CD4-positive, alpha-beta memory T cell (primary cell): ENCODE data around the gene HS6ST3. TPM values are rescaled to one million over a fixed set of nuclear protein-coding genes. Genes with fewer than 3 reads are reported as not detected.

Experiments
- CTCF ChIA-PET: fragments of 350-600 bp; sonication (Branson Sonifier 250); formaldehyde crosslinking; loops from one replicate; lab custom pipeline; 2021; ENCODE audit warnings: inconsistent platforms; ENCODE audit not compliant: partially characterized antibody; lab: Charles Lee
- POLR2A ChIA-PET: fragments of 350-600 bp; sonication (Branson Sonifier 250); formaldehyde crosslinking; loops from one replicate; lab custom pipeline; 2021; ENCODE audit not compliant: partially characterized antibody; lab: Charles Lee
- DNase-seq, 5 donors: peaks; one replicate each; pipeline versions ENCODE4 v3.0.0 to v3.0.0-alpha.2; 2020 to 2022; ENCODE audit warnings: mixed read lengths in 1 of 5
- H3K27ac ChIP-seq: one replicate; pipeline ENCODE4 v1.7.0; 2013; ENCODE audit warnings: low read depth, low read length
- H3K27me3 ChIP-seq: 2 replicates; pipeline ENCODE4 v1.7.0; 2013; ENCODE audit warnings: mild to moderate bottlenecking, low read length, moderate library complexity; ENCODE audit not compliant: insufficient read depth
- H3K36me3 ChIP-seq: 2 replicates; pipeline ENCODE4 v1.7.0; 2013; ENCODE audit warnings: mild to moderate bottlenecking, low read length, moderate library complexity; ENCODE audit not compliant: insufficient read depth
- H3K4me1 ChIP-seq: 2 replicates; pipeline ENCODE4 v1.7.0; 2013; ENCODE audit warnings: mild to moderate bottlenecking, low read length, moderate library complexity; ENCODE audit not compliant: insufficient read depth
- H3K4me3 ChIP-seq, 2 donors: one replicate each; pipeline ENCODE4 v1.7.0; 2013; ENCODE audit warnings: low read length in 2 of 2, mild to moderate bottlenecking in 1 of 2
- H3K9me3 ChIP-seq, 2 donors: one replicate each; pipeline ENCODE4 v1.7.0; 2013; ENCODE audit warnings: low read length in 2 of 2, control low read depth in 1 of 2; ENCODE audit not compliant: control insufficient read depth in 1 of 2
- H3K27ac Mint-ChIP-seq, 7 donors: one replicate each; pipeline ENCODE4 v1.8.0; 2020 to 2021; ENCODE audit warnings: mixed read lengths in 7 of 7, mild to moderate bottlenecking in 6 of 7, inconsistent platforms in 3 of 7, moderate library complexity in 3 of 7
- H3K27me3 Mint-ChIP-seq, 2 donors: one replicate each; pipeline ENCODE4 v1.8.0; 2020 to 2021; ENCODE audit warnings: mixed read lengths in 2 of 2
- H3K36me3 Mint-ChIP-seq, 2 donors: one replicate each; pipeline ENCODE4 v1.8.0; 2020 to 2021; ENCODE audit warnings: mixed read lengths in 2 of 2, inconsistent platforms in 1 of 2, mild to moderate bottlenecking in 1 of 2
- H3K4me1 Mint-ChIP-seq, 4 donors: one replicate each; pipeline ENCODE4 v1.8.0; 2020 to 2021; ENCODE audit warnings: mixed read lengths in 4 of 4, mild to moderate bottlenecking in 1 of 4
- H3K4me3 Mint-ChIP-seq, 8 donors: one replicate each; pipeline ENCODE4 v1.8.0; 2020 to 2021; ENCODE audit warnings: mixed read lengths in 8 of 8, mild to moderate bottlenecking in 7 of 8, moderate library complexity in 6 of 8, inconsistent platforms in 3 of 8
- H3K9me3 Mint-ChIP-seq, 8 donors: one replicate each; pipeline ENCODE4 v1.8.0; 2020 to 2021; ENCODE audit warnings: mixed read lengths in 8 of 8, mild to moderate bottlenecking in 5 of 8, inconsistent platforms in 3 of 8, moderate library complexity in 1 of 8
- intact Hi-C: fragments of 100-400 bp; cut with micrococcal nuclease; formaldehyde crosslinking; loops from one replicate; pipeline ENCODE4 v1.15.1; 2023
- polyA plus RNA-seq, 2 donors: library from polyadenylated mRNA; unstranded; fragments of 300-500 nt; fragmentation: Illumina TruSeq; gene quantifications; one replicate each; pipeline ENCODE4 v1.2.3, GENCODE V29; 2021
- total RNA-seq, 2 experiments: library from RNA; stranded (reverse); gene quantifications; one replicate each; pipeline ENCODE4 v1.2.3, GENCODE V29; 2021

The HS6ST3 gene
- total and polyA plus RNA-seq, 4 experiments from 2014 or later: not detected

GRCh38 chr13:96687191-96687590 is 597.3 kb downstream of the HS6ST3 start:
- ChIA-PET POLR2A (no interaction called here), CTCF (no interaction called here)
- Mint-ChIP-seq H3K27me3 (no peaks in the 10 kb centered on the region), H3K4me3 (no peak overlapping the region), H3K36me3 (no peaks in the 10 kb centered on the region), H3K27ac (no peak overlapping the region), H3K4me1 (no peaks in the 10 kb centered on the region), H3K9me3 (peaks cover 0 to 9% (median 0%) of the 10 kb centered on the region in 8 donors)
- H3K4me1 ChIP-seq: no peaks in the 10 kb centered on the region
- H3K36me3 ChIP-seq: no peaks in the 10 kb centered on the region
- no peak overlapping the region for H3K27ac ChIP-seq
- no peak overlapping the region for H3K4me3 ChIP-seq
- no peaks in the 10 kb centered on the region for H3K27me3 ChIP-seq
- no peak for DNase-seq
- intact Hi-C loops: no loop called here
- H3K9me3 ChIP-seq: no peaks in the 10 kb centered on the region

DNA sequence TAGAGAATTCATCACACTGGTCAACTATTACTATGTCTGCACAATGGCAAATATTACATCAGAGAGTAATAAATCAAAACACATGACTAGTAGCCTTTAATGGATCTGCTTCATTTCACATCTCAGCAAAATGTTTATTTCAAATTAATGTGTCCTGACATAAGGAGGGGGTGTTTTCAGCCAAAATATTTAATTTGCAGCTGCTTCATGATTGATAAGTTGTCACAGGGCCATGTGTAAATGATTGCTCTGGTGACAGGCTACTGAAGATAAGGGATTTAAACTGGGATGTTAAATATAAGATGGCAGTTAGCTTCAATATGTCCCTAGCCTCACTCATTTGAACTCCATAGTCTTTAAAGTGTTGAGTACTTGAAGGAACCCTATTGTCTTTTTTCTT is 601.1 kb downstream of the HS6ST3 start:
- Mint-ChIP-seq H3K4me1 (no peaks in the 10 kb centered on the region), H3K27me3 (no peaks in the 10 kb centered on the region), H3K4me3 (no peak overlapping the region), H3K36me3 (no peaks in the 10 kb centered on the region), H3K9me3 (peaks cover 0 to 13% (median 2%) of the 10 kb centered on the region in 8 donors), H3K27ac (no peak overlapping the region)
- Histone ChIP-seq H3K4me1 (no peaks in the 10 kb centered on the region), H3K27me3 (no peaks in the 10 kb centered on the region), H3K27ac (no peak overlapping the region), H3K9me3 (no peaks in the 10 kb centered on the region), H3K4me3 (no peak overlapping the region), H3K36me3 (no peaks in the 10 kb centered on the region)
- DNase-seq: no peak
- CTCF ChIA-PET: no interaction called here
- intact Hi-C loops: no loop called here
- POLR2A ChIA-PET: no interaction called here

GRCh38 chr13:96696389-96696900 is 606.5 kb downstream of the HS6ST3 start:
- Histone ChIP-seq H3K27ac (no peak overlapping the region), H3K4me1 (no peaks in the 10 kb centered on the region), H3K36me3 (no peaks in the 10 kb centered on the region), H3K27me3 (no peaks in the 10 kb centered on the region), H3K9me3 (no peaks in the 10 kb centered on the region), H3K4me3 (no peak overlapping the region)
- POLR2A ChIA-PET: no interaction called here
- no peaks in the 10 kb centered on the region for H3K27me3 Mint-ChIP-seq
- H3K27ac Mint-ChIP-seq: no peak overlapping the region
- H3K4me3 Mint-ChIP-seq: no peak overlapping the region
- H3K9me3 Mint-ChIP-seq: peaks cover 2 to 11% (median 6%) of the 10 kb centered on the region in 8 donors
- DNase-seq: no peak
- H3K4me1 Mint-ChIP-seq: no peaks in the 10 kb centered on the region
- CTCF ChIA-PET: no interaction called here
- H3K36me3 Mint-ChIP-seq: no peaks in the 10 kb centered on the region
- intact Hi-C loops: no loop called here

DNA sequence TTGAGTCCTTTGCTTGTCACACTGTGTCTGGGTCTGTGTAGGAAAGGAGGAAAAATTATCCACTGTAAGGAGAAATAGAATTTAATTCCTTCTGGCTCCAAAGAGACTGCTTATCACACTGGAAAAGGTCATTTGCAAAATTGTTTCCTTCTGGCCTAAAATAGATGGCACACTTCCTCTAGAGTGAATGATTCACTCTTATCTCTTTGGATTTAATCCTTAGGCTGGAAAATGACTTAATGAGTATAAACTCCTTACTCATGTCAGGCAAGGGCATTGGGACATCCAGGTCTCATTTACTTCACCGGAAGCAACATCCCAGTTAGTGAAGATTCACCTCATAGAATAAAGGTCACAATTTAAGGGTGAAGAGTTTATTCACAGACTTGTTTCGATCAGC is 610.8 kb downstream of the HS6ST3 start:
- no peaks in the 10 kb centered on the region for H3K27me3 ChIP-seq
- H3K27ac Mint-ChIP-seq: no peak overlapping the region
- H3K36me3 Mint-ChIP-seq: no peaks in the 10 kb centered on the region
- H3K4me3 Mint-ChIP-seq: no peak overlapping the region
- H3K27me3 Mint-ChIP-seq: no peaks in the 10 kb centered on the region
- intact Hi-C loops: no loop called here
- CTCF ChIA-PET: no interaction called here
- no peaks in the 10 kb centered on the region for H3K36me3 ChIP-seq
- no peaks in the 10 kb centered on the region for H3K4me1 Mint-ChIP-seq
- no peak overlapping the region for H3K27ac ChIP-seq
- no peak for DNase-seq
- H3K9me3 Mint-ChIP-seq: peaks cover 0 to 10% (median 6%) of the 10 kb centered on the region in 8 donors
- no peaks in the 10 kb centered on the region for H3K4me1 ChIP-seq
- no peak overlapping the region for H3K4me3 ChIP-seq
- H3K9me3 ChIP-seq: peaks cover 0 to 8% of the 10 kb centered on the region in 2 donors
- POLR2A ChIA-PET: no interaction called here

DNA sequence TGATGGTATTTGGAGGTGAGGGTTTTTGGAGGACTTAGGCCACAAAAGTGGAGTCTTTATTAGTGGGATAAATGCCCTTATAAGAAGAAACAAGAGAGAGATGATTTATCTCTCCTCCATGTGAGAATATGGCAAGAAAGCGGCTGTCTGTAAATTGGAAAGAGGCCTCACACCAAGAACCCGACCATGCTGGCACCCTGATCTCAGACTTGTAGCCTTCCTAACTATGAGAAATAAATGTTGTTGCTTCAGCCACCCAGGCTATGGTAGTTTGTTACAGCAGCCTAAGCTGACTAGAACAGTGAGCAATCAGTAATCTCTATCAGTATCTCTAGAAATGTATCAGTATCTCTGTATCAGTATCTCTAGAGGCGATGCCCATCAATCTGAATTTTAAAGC is 617.2 kb downstream of the HS6ST3 start:
- H3K4me1 ChIP-seq: no peaks in the 10 kb centered on the region
- H3K9me3 ChIP-seq: peaks cover 0 to 4% of the 10 kb centered on the region in 2 donors
- Mint-ChIP-seq H3K27me3 (no peaks in the 10 kb centered on the region), H3K36me3 (no peaks in the 10 kb centered on the region), H3K27ac (no peak overlapping the region), H3K4me3 (no peak overlapping the region), H3K9me3 (peaks cover 0 to 5% (median 0%) of the 10 kb centered on the region in 8 donors), H3K4me1 (no peaks in the 10 kb centered on the region)
- H3K27me3 ChIP-seq: no peaks in the 10 kb centered on the region
- intact Hi-C loops: no loop called here
- ChIA-PET CTCF (no interaction called here), POLR2A (no interaction called here)
- DNase-seq: no peak
- no peak overlapping the region for H3K27ac ChIP-seq
- no peak overlapping the region for H3K4me3 ChIP-seq
- H3K36me3 ChIP-seq: no peaks in the 10 kb centered on the region

- no peaks in the 10 kb centered on the region for H3K27me3 ChIP-seq
- no peak for DNase-seq
- H3K27me3 Mint-ChIP-seq: no peaks in the 10 kb centered on the region
- POLR2A ChIA-PET: no interaction called here
- CTCF ChIA-PET: no interaction called here
- intact Hi-C loops: no loop called here
- H3K36me3 Mint-ChIP-seq: no peaks in the 10 kb centered on the region
- no peak overlapping the region for H3K4me3 ChIP-seq
- H3K4me1 Mint-ChIP-seq: no peaks in the 10 kb centered on the region
- no peaks in the 10 kb centered on the region for H3K4me1 ChIP-seq
- no peaks in the 10 kb centered on the region for H3K9me3 ChIP-seq
- H3K27ac ChIP-seq: no peak overlapping the region
- H3K27ac Mint-ChIP-seq: no peak overlapping the region
- no peaks in the 10 kb centered on the region for H3K36me3 ChIP-seq
- H3K4me3 Mint-ChIP-seq: no peak overlapping the region
- peaks cover 0 to 4% (median 0%) of the 10 kb centered on the region in 8 donors for H3K9me3 Mint-ChIP-seq
Measured at GRCh38 chr13:96710166-96710862, 620.4 kb downstream of the HS6ST3 start.

DNA sequence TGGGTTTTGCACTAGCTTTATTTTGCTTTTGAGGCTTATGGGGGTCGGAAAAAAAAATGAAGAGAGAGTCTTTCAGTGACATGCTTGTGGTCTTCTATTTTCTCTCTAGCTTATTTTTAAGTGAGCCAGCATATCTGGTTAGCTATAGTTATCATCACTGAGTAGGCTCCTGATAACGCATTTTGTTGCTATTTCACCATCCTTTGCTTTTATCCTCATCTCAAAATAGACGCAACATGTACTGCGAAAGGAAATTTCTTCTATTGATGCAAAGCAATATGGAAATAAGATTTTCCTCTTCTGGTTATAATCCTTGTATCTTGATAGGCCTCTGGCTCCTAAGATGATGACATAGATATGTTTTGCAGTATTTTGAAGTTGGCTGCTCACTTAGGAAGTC is 630.5 kb downstream of the HS6ST3 start:
- no peak for DNase-seq
- Mint-ChIP-seq H3K27ac (no peak overlapping the region), H3K4me3 (no peak overlapping the region), H3K36me3 (no peaks in the 10 kb centered on the region), H3K4me1 (no peaks in the 10 kb centered on the region), H3K9me3 (peaks cover 0 to 2% (median 0%) of the 10 kb centered on the region in 8 donors), H3K27me3 (no peaks in the 10 kb centered on the region)
- ChIA-PET CTCF (no interaction called here), POLR2A (no interaction called here)
- intact Hi-C loops: no loop called here
- Histone ChIP-seq H3K27me3 (no peaks in the 10 kb centered on the region), H3K4me1 (no peaks in the 10 kb centered on the region), H3K9me3 (no peaks in the 10 kb centered on the region), H3K27ac (no peak overlapping the region), H3K4me3 (no peak overlapping the region), H3K36me3 (no peaks in the 10 kb centered on the region)
